ENCODE results near the gene PNMA6F. TPM values are rescaled to one million over a fixed set of nuclear protein-coding genes. Genes with fewer than 3 reads are reported as not detected.

Gene PNMA6F
- total RNA-seq, 4 donors from 2014 or later: 0.59 TPM; not detected in 3

- 74% methylated on average over 6 of the region's 7 CpGs; no CpG with 5 or more reads in 1 of the 2 donors for WGBS, 2 donors
- DNase-seq (ENCODE audit: low spot score in 2 of 2): no peak
Measured at GRCh38 chrX:153318811-153319210, 2.8 kb downstream of the PNMA6F start.

GRCh38 chrX:153317996-153318722 is 3.4 kb downstream of the PNMA6F start:
- no peaks in the 10 kb centered on the region for H3K4me1 ChIP-seq
- no peak overlapping the region for H3K4me3 ChIP-seq
- peaks cover 0 to 23% of the 10 kb centered on the region in 2 donors for H3K27me3 ChIP-seq
- H3K9me3 ChIP-seq: no peaks in the 10 kb centered on the region
- H3K36me3 ChIP-seq: no peaks in the 10 kb centered on the region
- 76 to 89% methylated on average over 12 to 20 of the region's 20 CpGs for WGBS, 2 donors
- H3K27ac ChIP-seq: no peak overlapping the region
- DNase-seq (ENCODE audit: low spot score in 2 of 2): no peak
- TF ChIP-seq EP300 (IDR thresholded peaks at IDR 0.05): no peak
- no peak for TF ChIP-seq POLR2A (IDR thresholded peaks at IDR 0.05)
- TF ChIP-seq, protein P1, sequence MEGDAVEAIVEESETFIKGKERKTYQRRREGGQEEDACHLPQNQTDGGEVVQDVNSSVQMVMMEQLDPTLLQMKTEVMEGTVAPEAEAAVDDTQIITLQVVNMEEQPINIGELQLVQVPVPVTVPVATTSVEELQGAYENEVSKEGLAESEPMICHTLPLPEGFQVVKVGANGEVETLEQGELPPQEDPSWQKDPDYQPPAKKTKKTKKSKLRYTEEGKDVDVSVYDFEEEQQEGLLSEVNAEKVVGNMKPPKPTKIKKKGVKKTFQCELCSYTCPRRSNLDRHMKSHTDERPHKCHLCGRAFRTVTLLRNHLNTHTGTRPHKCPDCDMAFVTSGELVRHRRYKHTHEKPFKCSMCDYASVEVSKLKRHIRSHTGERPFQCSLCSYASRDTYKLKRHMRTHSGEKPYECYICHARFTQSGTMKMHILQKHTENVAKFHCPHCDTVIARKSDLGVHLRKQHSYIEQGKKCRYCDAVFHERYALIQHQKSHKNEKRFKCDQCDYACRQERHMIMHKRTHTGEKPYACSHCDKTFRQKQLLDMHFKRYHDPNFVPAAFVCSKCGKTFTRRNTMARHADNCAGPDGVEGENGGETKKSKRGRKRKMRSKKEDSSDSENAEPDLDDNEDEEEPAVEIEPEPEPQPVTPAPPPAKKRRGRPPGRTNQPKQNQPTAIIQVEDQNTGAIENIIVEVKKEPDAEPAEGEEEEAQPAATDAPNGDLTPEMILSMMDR (IDR thresholded peaks at IDR 0.05): no peak

More at GRCh38 chrX:153318811-153319210, 2.8 kb downstream of the PNMA6F start:
- no peaks in the 10 kb centered on the region for H3K36me3 ChIP-seq
- H3K4me1 ChIP-seq: no peaks in the 10 kb centered on the region
- no peaks in the 10 kb centered on the region for H3K9me3 ChIP-seq
- H3K4me3 ChIP-seq: no peak overlapping the region
- no peak overlapping the region for H3K27ac ChIP-seq
- TF ChIP-seq POLR2A (IDR thresholded peaks at IDR 0.05) (no peak), EP300 (IDR thresholded peaks at IDR 0.05) (no peak)
- TF ChIP-seq, protein P1 (IDR thresholded peaks at IDR 0.05): no peak
- peaks cover 0 to 23% of the 10 kb centered on the region in 2 donors for H3K27me3 ChIP-seq

GRCh38 chrX:153317306-153317705 is 4.3 kb downstream of the PNMA6F start:
- no peak overlapping the region for H3K27ac ChIP-seq
- no peaks in the 10 kb centered on the region for H3K9me3 ChIP-seq
- peaks cover 0 to 22% of the 10 kb centered on the region in 2 donors for H3K27me3 ChIP-seq
- no peaks in the 10 kb centered on the region for H3K4me1 ChIP-seq
- DNase-seq (ENCODE audit: low spot score in 2 of 2): no peak
- WGBS, 2 donors: 64 to 75% methylated on average over 3 to 7 of the region's 8 CpGs
- no peaks in the 10 kb centered on the region for H3K36me3 ChIP-seq
- no peak overlapping the region for H3K4me3 ChIP-seq
- TF ChIP-seq, protein P1 (IDR thresholded peaks at IDR 0.05): no peak
- TF ChIP-seq POLR2A (IDR thresholded peaks at IDR 0.05) (no peak), EP300 (IDR thresholded peaks at IDR 0.05) (no peak)

GRCh38 chrX:153312842-153313241 is 8.7 kb downstream of the PNMA6F start:
- TF ChIP-seq POLR2A (IDR thresholded peaks at IDR 0.05) (no peak), EP300 (IDR thresholded peaks at IDR 0.05) (no peak)
- TF ChIP-seq, protein P1 (IDR thresholded peaks at IDR 0.05): no peak
- Histone ChIP-seq H3K36me3 (no peaks in the 10 kb centered on the region), H3K27me3 (no peaks in the 10 kb centered on the region), H3K4me1 (no peaks in the 10 kb centered on the region), H3K27ac (no peak overlapping the region), H3K9me3 (no peaks in the 10 kb centered on the region), H3K4me3 (no peak overlapping the region)
- DNase-seq (ENCODE audit: low spot score in 2 of 2): no peak
- WGBS, 2 donors: 40% methylated on average over 1 of the region's 1 CpG; no CpG with 5 or more reads in 1 of the 2 donors

DNA sequence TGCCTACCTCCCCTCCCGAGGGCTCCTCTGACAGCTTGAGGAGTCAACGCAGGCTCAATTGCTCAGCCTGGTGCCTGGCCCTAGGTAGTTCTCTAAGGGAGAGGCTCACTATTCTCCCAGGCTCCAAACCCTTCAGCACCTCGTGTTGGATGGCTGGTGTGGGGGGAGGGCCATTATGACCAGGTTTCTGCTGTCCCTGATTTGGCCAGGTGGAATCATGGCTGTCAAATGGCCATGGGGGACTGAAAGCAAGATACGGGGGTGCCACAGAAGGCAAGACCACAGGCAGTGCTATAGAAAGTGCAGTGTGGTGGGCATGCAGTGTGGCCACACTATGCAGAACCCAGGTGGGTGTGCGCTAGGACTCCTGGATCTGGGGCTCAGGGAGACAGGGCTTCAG is 9.5 kb downstream of the PNMA6F start:
- TF ChIP-seq POLR2A (IDR thresholded peaks at IDR 0.05) (no peak), EP300 (IDR thresholded peaks at IDR 0.05) (no peak)
- TF ChIP-seq, protein P1 (IDR thresholded peaks at IDR 0.05): no peak
- no peaks in the 10 kb centered on the region for H3K36me3 ChIP-seq

More for the DNA sequence above, 9.5 kb downstream of the PNMA6F start:
- Histone ChIP-seq H3K9me3 (no peaks in the 10 kb centered on the region), H3K4me1 (no peaks in the 10 kb centered on the region), H3K27me3 (no peaks in the 10 kb centered on the region), H3K27ac (no peak overlapping the region), H3K4me3 (no peak overlapping the region)
- no peak for DNase-seq (ENCODE audit: low spot score in 2 of 2)
- WGBS, 2 donors: 76 to 92% methylated on average over 2 to 5 of the region's 5 CpGs
